Measurements from ENCODE around the gene MICU1.

DNA sequence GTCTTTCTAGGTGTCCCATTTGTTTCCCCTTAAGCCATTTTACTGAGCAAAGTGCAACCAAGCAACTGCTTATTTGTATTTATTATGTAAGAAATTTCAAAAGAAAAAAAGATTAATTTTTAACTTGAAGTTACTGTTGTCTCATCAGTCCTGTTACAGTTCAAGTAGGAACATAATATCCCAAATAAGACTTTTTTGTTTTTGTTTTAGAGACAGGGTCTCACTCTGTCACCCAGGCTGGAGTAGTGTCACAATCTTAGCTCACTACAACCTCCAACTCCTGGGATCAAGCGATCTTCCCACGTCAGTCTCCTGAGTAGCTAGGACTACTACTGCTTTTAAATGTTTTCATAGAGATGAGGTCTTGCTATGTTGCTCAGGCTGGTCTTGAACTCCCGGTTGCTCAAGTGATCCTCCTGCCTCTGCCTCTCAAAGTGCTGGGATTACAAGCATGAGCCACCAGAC lies 101.9 kb downstream of the MICU1 start:
- TF ChIP-seq POLR2AphosphoS5 (IDR thresholded peaks at IDR 0.05; ENCODE audit: low read depth, low read length) (no peak), TAF1 (IDR thresholded peaks at IDR 0.05; ENCODE audit: borderline replicate concordance, low read depth, low read length) (no peak), POLR2A (IDR thresholded peaks at IDR 0.05; ENCODE audit: low read depth, low read length) (no peak)
